ENCODE measurements around the gene TMEFF1.
"Not testable (repeated sequence)": the region's sequence is repeated elsewhere in the genome, so short reads cannot be mapped to it uniquely, and the experiment has no call there.

TMEFF1 gene

GRCh38 chr9:100430286-100430940 is 42.5 kb upstream of the TMEFF1 start:
- H3K4me3 ChIP-seq (ENCODE audit: low read depth, low read length), result no peak overlapping the region
- no peak for DNase-seq (ENCODE audit: low read depth)
- no peak for TF ChIP-seq CTCF (IDR thresholded peaks at IDR 0.05; ENCODE audit: low read depth, low read length, missing control alignments)

- H3K4me3 ChIP-seq (ENCODE audit: low read depth, low read length), result no peak overlapping the region
- no peak for TF ChIP-seq CTCF (IDR thresholded peaks at IDR 0.05; ENCODE audit: low read depth, low read length, missing control alignments)
- no peak for DNase-seq (ENCODE audit: low read depth)
Measured at GRCh38 chr9:100431886-100432285, 41.1 kb upstream of the TMEFF1 start.

- no peak for TF ChIP-seq CTCF (IDR thresholded peaks at IDR 0.05; ENCODE audit: low read depth, low read length, missing control alignments)
- no peak for DNase-seq (ENCODE audit: low read depth)
- no peak overlapping the region for H3K4me3 ChIP-seq (ENCODE audit: low read depth, low read length)
Measured at GRCh38 chr9:100432736-100433135, 40.2 kb upstream of the TMEFF1 start.

- no peak overlapping the region for H3K4me3 ChIP-seq (ENCODE audit: low read depth, low read length)
- DNase-seq (ENCODE audit: low read depth), result no peak
- TF ChIP-seq CTCF (IDR thresholded peaks at IDR 0.05; ENCODE audit: low read depth, low read length, missing control alignments), result no peak
Measured at GRCh38 chr9:100436571-100436970, 36.4 kb upstream of the TMEFF1 start.

DNA sequence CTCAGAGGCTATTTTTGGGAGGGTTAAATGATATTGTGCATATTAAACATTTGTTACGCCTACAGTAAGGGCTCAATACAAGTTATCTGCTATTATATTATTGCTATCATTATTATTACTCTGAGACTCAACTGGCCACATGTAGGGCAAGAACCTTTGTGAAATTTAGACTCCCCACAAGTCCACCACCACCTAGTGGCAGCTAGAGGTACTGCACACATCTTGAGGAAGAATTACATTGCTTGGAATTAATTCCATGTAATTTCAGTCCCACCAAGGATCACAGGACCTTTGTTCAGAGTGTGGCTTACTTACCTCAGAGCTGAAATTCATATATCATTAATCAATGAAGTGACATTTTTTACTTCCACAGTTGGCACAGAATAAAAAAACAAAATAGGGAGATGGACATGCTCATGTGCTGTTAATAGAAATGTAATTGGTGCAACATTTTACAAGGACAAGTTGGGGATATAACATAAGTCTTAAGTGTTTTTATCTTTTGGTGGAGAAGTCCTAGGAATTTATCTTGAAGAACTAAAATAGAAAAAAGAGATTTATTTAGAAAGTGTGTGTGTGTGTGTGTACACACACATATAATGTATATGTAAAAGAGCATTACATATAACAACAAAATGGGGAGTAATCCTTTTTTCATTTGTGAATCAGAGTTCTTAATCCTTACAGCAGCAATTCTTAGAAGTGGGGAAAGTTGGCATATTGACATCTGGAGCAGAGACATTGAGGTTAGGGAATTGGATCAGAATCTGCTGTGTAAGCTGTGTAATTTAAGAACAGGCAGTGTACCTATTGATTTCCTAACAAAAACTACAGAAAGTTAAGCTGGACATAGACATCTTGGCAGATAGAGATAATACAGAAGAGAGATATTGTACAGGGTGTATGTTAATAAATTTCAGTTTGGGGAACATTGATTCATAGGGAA is 34.8 kb upstream of the TMEFF1 start:
- DNase-seq (ENCODE audit: low read depth), result no peak
- peak; percentile 86 for TF ChIP-seq CTCF (IDR thresholded peaks at IDR 0.05; ENCODE audit: low read depth, low read length, missing control alignments)
- H3K4me3 ChIP-seq (ENCODE audit: low read depth, low read length), result no peak overlapping the region

DNA sequence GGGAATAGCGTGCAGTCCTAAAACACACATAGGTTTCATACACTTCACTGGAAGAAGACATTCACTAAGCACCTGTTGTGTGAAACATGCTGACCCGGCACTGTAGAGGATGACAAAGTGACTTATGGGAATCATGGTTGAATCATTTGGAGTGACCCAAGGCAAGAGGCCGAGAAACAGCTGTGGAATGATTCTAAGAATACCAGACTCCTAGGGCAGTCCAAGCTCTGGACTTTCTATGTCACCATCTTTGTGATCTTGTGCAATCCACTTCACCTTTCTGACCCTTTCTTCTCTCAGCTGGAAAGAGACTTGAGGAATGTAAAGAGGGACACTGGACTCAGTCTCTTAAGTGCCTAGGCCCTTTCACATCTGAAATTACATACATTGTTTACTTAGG is 32.9 kb upstream of the TMEFF1 start:
- no peak overlapping the region for H3K4me3 ChIP-seq (ENCODE audit: low read depth, low read length)
- no peak for TF ChIP-seq CTCF (IDR thresholded peaks at IDR 0.05; ENCODE audit: low read depth, low read length, missing control alignments)
- no peak for DNase-seq (ENCODE audit: low read depth)

DNA sequence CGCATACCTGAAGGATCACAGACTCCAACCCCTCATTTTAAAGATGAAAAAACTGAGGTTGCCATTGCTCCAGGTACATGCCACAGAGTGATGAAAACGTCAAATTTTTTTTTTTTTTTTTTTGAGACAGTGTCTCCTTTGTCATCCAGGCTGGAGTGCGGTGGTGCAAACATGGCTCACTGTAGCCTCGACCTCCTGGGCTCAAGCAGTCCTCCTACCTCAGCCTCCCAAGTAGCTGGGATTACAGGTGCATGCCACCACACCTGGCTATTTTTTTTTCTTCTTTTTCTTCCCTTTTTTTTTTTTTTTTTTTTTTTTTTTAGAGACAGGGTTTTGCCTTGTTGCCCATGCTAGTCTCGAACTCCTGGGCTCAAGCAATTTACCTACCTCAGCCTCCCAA is 32.5 kb upstream of the TMEFF1 start:
- not testable (repeated sequence) for DNase-seq (ENCODE audit: low read depth)

More for the DNA sequence above, 32.5 kb upstream of the TMEFF1 start:
- H3K4me3 ChIP-seq (ENCODE audit: low read depth, low read length), result not testable (repeated sequence)

All from GM12864 (cell line).